ENCODE measurements around the gene EPN3.

Gene EPN3

GRCh38 chr17:50492214-50492613, 40.3 kb upstream of the EPN3 start:
- no peak for TF ChIP-seq CTCF (IDR thresholded peaks at IDR 0.05; ENCODE audit: low read depth, low read length)
- in situ Hi-C loops (cut with HindIII; ENCODE audit: low sequenced_read_pairs): no loop called here
- DNase-seq (ENCODE audit: low read depth, low spot score): no peak

GRCh38 chr17:50493744-50494143, 38.8 kb upstream of the EPN3 start:
- no peak for DNase-seq (ENCODE audit: low read depth, low spot score)
- no peak for TF ChIP-seq CTCF (IDR thresholded peaks at IDR 0.05; ENCODE audit: low read depth, low read length)
- in situ Hi-C loops (cut with HindIII; ENCODE audit: low sequenced_read_pairs): no loop called here
- H3K4me3 ChIP-seq (ENCODE audit: low read depth, low read length): no peak overlapping the region

More at GRCh38 chr17:50492214-50492613, 40.3 kb upstream of the EPN3 start:
- H3K4me3 ChIP-seq (ENCODE audit: low read depth, low read length): no peak overlapping the region

GRCh38 chr17:50495217-50495823, 37.2 kb upstream of the EPN3 start:
- H3K4me3 ChIP-seq (ENCODE audit: low read depth, low read length): no peak overlapping the region
- DNase-seq (ENCODE audit: low read depth, low spot score): no peak
- in situ Hi-C loops (cut with HindIII; ENCODE audit: low sequenced_read_pairs): no loop called here
- no peak for TF ChIP-seq CTCF (IDR thresholded peaks at IDR 0.05; ENCODE audit: low read depth, low read length)

GRCh38 chr17:50495918-50496317, 36.6 kb upstream of the EPN3 start:
- H3K4me3 ChIP-seq (ENCODE audit: low read depth, low read length): no peak overlapping the region
- in situ Hi-C loops (cut with HindIII; ENCODE audit: low sequenced_read_pairs): no loop called here
- TF ChIP-seq CTCF (IDR thresholded peaks at IDR 0.05; ENCODE audit: low read depth, low read length): no peak
- DNase-seq (ENCODE audit: low read depth, low spot score): no peak

GRCh38 chr17:50498021-50498874, 34.3 kb upstream of the EPN3 start:
- no peak for TF ChIP-seq CTCF (IDR thresholded peaks at IDR 0.05; ENCODE audit: low read depth, low read length)
- no peak for DNase-seq (ENCODE audit: low read depth, low spot score)
- in situ Hi-C loops (cut with HindIII; ENCODE audit: low sequenced_read_pairs): no loop called here
- no peak overlapping the region for H3K4me3 ChIP-seq (ENCODE audit: low read depth, low read length)

- TF ChIP-seq CTCF (IDR thresholded peaks at IDR 0.05; ENCODE audit: low read depth, low read length): no peak
- H3K4me3 ChIP-seq (ENCODE audit: low read depth, low read length): no peak overlapping the region
- in situ Hi-C loops (cut with HindIII; ENCODE audit: low sequenced_read_pairs): no loop called here
- no peak for DNase-seq (ENCODE audit: low read depth, low spot score)
Measured at GRCh38 chr17:50499270-50499669, 33.3 kb upstream of the EPN3 start.

Measured in astrocyte of the spinal cord (primary cell).